Sigmoid colon (tissue), 4 donors: Measurements from ENCODE around the gene NBPF20.

ENCODE experiments used
- CTCF ChIP-seq, 4 experiments: fragments of 450-650 bp in 3 of 4; fragments of 200-600 bp in 1 of 4; IDR thresholded peaks; one replicate each; pipeline ENCODE4 v1.5.1; 2016 to 2019; ENCODE audit warnings: antibody characterized with exemption in 4 of 4, mild to moderate bottlenecking in 3 of 4, moderate library complexity in 2 of 4
- EP300 ChIP-seq, 4 donors: sonication (generic); formaldehyde crosslinking; IDR thresholded peaks; one replicate each; pipeline ENCODE4 v1.6.1; 2017; ENCODE audit warnings: antibody characterized with exemption in 4 of 4

- TF ChIP-seq CTCF (IDR thresholded peaks at IDR 0.05) (no peak), EP300 (IDR thresholded peaks at IDR 0.05) (no peak)
Measured at GRCh38 chr1:145425436-145426029, at the start of gene NBPF20.
